Spleen (tissue), 7 donors: ENCODE measurements around the gene NBAS.

Source experiments
- POLR2A ChIP-seq, 3 donors: fragments of 450-650 bp; IDR thresholded peaks; one replicate each; pipeline ENCODE4 v1.5.1; 2017; ENCODE audit warnings: antibody characterized with exemption in 3 of 3, mild to moderate bottlenecking in 1 of 3
- POLR2AphosphoS5 ChIP-seq, 3 donors: sonication (generic); formaldehyde crosslinking; IDR thresholded peaks; one replicate each; pipeline ENCODE4 v1.5.1; 2017; ENCODE audit warnings: antibody characterized with exemption in 3 of 3
- TF ChIP-seq, protein P1 (sequence below), 11 experiments: fragments of 200-600 bp in 7 of 11; fragments of 450-650 bp in 4 of 11; sonication (generic) in 4 of 11; IDR thresholded peaks in 8 of 11; conservative IDR thresholded peaks in 3 of 11; 1 replicate in 7 of 11; 2 replicates in 4 of 11; pipeline versions ENCODE4 v1.4.0 to v1.8.0; 2016 to 2021; ENCODE audit warnings: antibody characterized with exemption in 11 of 11, inconsistent platforms in 4 of 11, mild to moderate bottlenecking in 1 of 11
- donor health status: DM: no; HTN: no; CAD: no; lungs with moderate emphysema.
- donor health status: DM: no; HTN: no; CAD: no.
- donor health status: DM: no; HTN: no; CAD: no.

DNA sequence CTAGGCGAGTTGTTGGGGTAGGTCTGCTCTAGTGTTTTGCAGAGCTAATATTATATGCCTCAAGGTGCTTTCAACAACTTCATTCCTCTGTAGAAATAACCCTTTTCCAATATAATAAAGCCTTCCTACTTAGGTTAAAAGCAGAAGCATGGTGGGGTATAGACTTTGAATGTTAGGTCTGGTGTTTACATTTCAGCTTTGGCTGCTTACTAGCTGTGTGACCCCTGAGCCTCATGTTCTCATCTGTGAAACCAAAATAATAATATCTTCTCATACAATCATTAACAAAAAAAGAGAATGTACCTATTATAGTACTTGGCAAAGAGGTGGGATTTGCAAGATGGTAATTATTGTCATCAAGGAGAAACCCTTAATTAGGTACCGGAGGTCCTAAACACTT is 386.6 kb downstream of the NBAS start:
- TF ChIP-seq, protein P1, sequence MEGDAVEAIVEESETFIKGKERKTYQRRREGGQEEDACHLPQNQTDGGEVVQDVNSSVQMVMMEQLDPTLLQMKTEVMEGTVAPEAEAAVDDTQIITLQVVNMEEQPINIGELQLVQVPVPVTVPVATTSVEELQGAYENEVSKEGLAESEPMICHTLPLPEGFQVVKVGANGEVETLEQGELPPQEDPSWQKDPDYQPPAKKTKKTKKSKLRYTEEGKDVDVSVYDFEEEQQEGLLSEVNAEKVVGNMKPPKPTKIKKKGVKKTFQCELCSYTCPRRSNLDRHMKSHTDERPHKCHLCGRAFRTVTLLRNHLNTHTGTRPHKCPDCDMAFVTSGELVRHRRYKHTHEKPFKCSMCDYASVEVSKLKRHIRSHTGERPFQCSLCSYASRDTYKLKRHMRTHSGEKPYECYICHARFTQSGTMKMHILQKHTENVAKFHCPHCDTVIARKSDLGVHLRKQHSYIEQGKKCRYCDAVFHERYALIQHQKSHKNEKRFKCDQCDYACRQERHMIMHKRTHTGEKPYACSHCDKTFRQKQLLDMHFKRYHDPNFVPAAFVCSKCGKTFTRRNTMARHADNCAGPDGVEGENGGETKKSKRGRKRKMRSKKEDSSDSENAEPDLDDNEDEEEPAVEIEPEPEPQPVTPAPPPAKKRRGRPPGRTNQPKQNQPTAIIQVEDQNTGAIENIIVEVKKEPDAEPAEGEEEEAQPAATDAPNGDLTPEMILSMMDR (IDR thresholded peaks at IDR 0.05 in 8 of 11, conservative IDR thresholded peaks at IDR 0.05 in 3 of 11) = no peak
- TF ChIP-seq POLR2AphosphoS5 (IDR thresholded peaks at IDR 0.05) = no peak
- no peak for TF ChIP-seq POLR2A (IDR thresholded peaks at IDR 0.05)
